HEK293 (cell line): Measurements from ENCODE around the gene CA5B.
"Not testable (repeated sequence)": the region's sequence is repeated elsewhere in the genome, so short reads cannot be mapped to it uniquely, and the experiment has no call there.

Source experiments
- CTCF ChIP-seq: fragments of 450-650 bp; formaldehyde crosslinking; IDR thresholded peaks from 2 replicates; pipeline ENCODE4 v1.5.1; 2016; ENCODE audit warnings: missing biosample characterization, missing genetic modification characterization
- REST ChIP-seq: fragments of 450-650 bp; formaldehyde crosslinking; IDR thresholded peaks from 2 replicates; pipeline ENCODE4 v1.5.1; 2016; ENCODE audit warnings: missing biosample characterization, missing genetic modification characterization

GRCh38 chrX:15831347-15831746 lies 93.3 kb downstream of the CA5B start:
- not testable (repeated sequence) for TF ChIP-seq REST; CTCF (tag by site-specific recombination)
